Liver (tissue), 3 donors: ENCODE data around the gene DNAH8.

Experiments
- ATF3 ChIP-seq: IDR thresholded peaks from 2 replicates; pipeline ENCODE4 v1.6.1; 2016; ENCODE audit warnings: antibody characterized with exemption
- CTCF ChIP-seq: fragments of 150-350 bp; IDR thresholded peaks from 2 replicates; pipeline ENCODE4 v1.5.1; 2017; ENCODE audit warnings: improper control_type of control experiment, low read depth, low read length; ENCODE audit not compliant: missing input control
- EGR1 ChIP-seq, 2 donors: IDR thresholded peaks; 2 replicates each; pipeline ENCODE4 v1.6.1; 2016 to 2018; ENCODE audit warnings: antibody characterized with exemption in 2 of 2, low read depth in 2 of 2
- FOXA2 ChIP-seq: IDR thresholded peaks from 2 replicates; pipeline ENCODE4 v1.6.1; 2016; ENCODE audit warnings: antibody characterized with exemption
- GABPA ChIP-seq, 2 donors: IDR thresholded peaks in 1 of 2; conservative IDR thresholded peaks in 1 of 2; 2 replicates each; pipeline ENCODE4 v1.6.1; 2016; ENCODE audit warnings: antibody characterized with exemption in 2 of 2, mild to moderate bottlenecking in 1 of 2, moderate library complexity in 1 of 2
- JUND ChIP-seq, 2 donors: IDR thresholded peaks; 2 replicates each; pipeline ENCODE4 v1.6.1; 2016; ENCODE audit warnings: antibody characterized with exemption in 2 of 2
- NR2F2 ChIP-seq: IDR thresholded peaks from 2 replicates; pipeline ENCODE4 v1.6.1; 2016; ENCODE audit warnings: antibody characterized with exemption
- RAD21 ChIP-seq, 2 donors: IDR thresholded peaks; 2 replicates each; pipeline ENCODE4 v1.6.1; 2016; ENCODE audit warnings: antibody characterized with exemption in 2 of 2, mild to moderate bottlenecking in 2 of 2
- REST ChIP-seq: IDR thresholded peaks from 2 replicates; pipeline ENCODE4 v1.6.1; 2016; ENCODE audit warnings: antibody characterized with exemption, mild to moderate bottlenecking
- TAF1 ChIP-seq: conservative IDR thresholded peaks from 2 replicates; pipeline ENCODE4 v1.6.1; 2016; ENCODE audit warnings: antibody characterized with exemption, mild to moderate bottlenecking
- YY1 ChIP-seq: IDR thresholded peaks from 2 replicates; pipeline ENCODE4 v1.6.1; 2016; ENCODE audit warnings: antibody characterized with exemption, mild to moderate bottlenecking
- TF ChIP-seq, protein P1 (sequence below): IDR thresholded peaks from 2 replicates; pipeline ENCODE4 v1.6.1; 2016; ENCODE audit warnings: antibody characterized with exemption
- donor health status: healthy.
- donor health status: healthy.

DNA sequence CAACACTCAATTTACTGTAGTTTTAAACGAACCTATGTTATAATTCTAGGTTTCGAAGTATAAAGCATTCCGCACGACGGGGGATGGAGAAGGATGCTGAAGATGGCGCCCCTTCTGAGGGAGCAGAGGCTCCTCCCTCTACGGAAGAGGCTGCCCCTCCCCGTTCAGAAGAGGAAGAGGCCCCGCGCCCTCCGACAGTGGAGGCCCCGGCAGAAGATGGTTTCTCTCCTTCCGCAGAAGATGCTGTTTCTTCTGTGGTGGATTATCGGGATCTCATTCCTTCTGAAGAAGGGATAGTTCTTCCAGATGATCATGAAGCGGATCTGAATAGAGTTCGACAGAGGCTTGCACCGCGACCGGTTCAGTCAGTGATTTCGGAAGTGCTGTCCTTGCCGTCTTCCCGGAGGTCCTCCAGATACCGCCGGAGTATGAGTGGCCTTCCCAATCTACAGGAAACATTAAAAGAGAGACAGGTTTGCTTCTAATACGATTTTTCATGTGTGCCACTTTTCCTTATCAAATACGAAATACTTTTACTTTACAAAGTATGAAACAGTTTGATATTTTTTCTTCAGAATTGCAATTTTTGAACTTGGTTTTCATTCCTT lies 7.7 kb downstream of the DNAH8 start:
- no peak for TF ChIP-seq CTCF
- no peak for TF ChIP-seq EGR1 (IDR thresholded peaks at IDR 0.05; ENCODE audit: low read depth in 2 of 2)
- TF ChIP-seq JUND (IDR thresholded peaks at IDR 0.05) = no peak
- no peak for TF ChIP-seq NR2F2
- TF ChIP-seq RAD21 (IDR thresholded peaks at IDR 0.05) = no peak
- TF ChIP-seq YY1 = no peak
- TF ChIP-seq, protein P1, sequence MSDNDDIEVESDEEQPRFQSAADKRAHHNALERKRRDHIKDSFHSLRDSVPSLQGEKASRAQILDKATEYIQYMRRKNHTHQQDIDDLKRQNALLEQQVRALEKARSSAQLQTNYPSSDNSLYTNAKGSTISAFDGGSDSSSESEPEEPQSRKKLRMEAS = no peak
- no peak for TF ChIP-seq REST
- TF ChIP-seq TAF1 = no peak
- no peak for TF ChIP-seq ATF3
- TF ChIP-seq GABPA (IDR thresholded peaks at IDR 0.05 in 1 of 2, conservative IDR thresholded peaks at IDR 0.05 in 1 of 2) = no peak
- no peak for TF ChIP-seq FOXA2
